Measurements from ENCODE around the gene MAPK11.

GRCh38 chr22:50270666-50271394 is 650 bp upstream of the MAPK11 start:
- TF ChIP-seq POLR2A (IDR thresholded peaks at IDR 0.05) (no peak), CTCF (IDR thresholded peaks at IDR 0.05) (no peak)

Data from lower leg skin (tissue), 3 donors.